K562 (cell line): ENCODE results near the gene SP6. TPM values are rescaled to one million over a fixed set of nuclear protein-coding genes. Genes with fewer than 3 reads are reported as not detected.

ENCODE experiments used
- IRF1 ChIP-seq: sonication (generic); formaldehyde crosslinking; IDR thresholded peaks from 2 replicates; pipeline ENCODE4 v1.8.0; 2022; ENCODE audit warnings: missing genetic modification reagents, mild to moderate bottlenecking, borderline replicate concordance
- MCM7 ChIP-seq, 2 experiments: fragments of 450-650 bp; IDR thresholded peaks; 2 replicates each; pipeline ENCODE4 v1.6.1; 2016 to 2018
- MTF1 ChIP-seq: fragments of 250-450 bp; sonication (Bioruptor Pico); IDR thresholded peaks from 2 replicates; pipeline ENCODE4 v1.9.0; 2021; ENCODE audit warnings: moderate library complexity, mild to moderate bottlenecking, inconsistent platforms, borderline replicate concordance
- NFATC3 ChIP-seq: fragments of 450-650 bp; IDR thresholded peaks from 2 replicates; pipeline ENCODE4 v1.6.1; 2017; ENCODE audit warnings: mild to moderate bottlenecking
- NR0B1 ChIP-seq: fragments of 450-650 bp; IDR thresholded peaks from one replicate; pipeline ENCODE4 v1.6.1; 2018; ENCODE audit warnings: mild to moderate bottlenecking, moderate library complexity; ENCODE audit not compliant: partially characterized antibody
- RBM22 ChIP-seq: fragments of 200-400 bp; formaldehyde crosslinking; IDR thresholded peaks from 2 replicates; pipeline ENCODE4 v1.6.1; 2018; ENCODE audit warnings: low read length, low read depth; ENCODE audit not compliant: poor library complexity, severe bottlenecking
- RBM25 ChIP-seq: fragments of 200-400 bp; formaldehyde crosslinking; IDR thresholded peaks from 2 replicates; pipeline ENCODE4 v1.6.1; 2018; ENCODE audit warnings: low read length, low read depth, moderate library complexity; ENCODE audit not compliant: severe bottlenecking
- ZBTB34 ChIP-seq: fragments of 250-450 bp; sonication (Bioruptor Pico); IDR thresholded peaks from 2 replicates; pipeline ENCODE4 v1.8.0; 2021; ENCODE audit warnings: mild to moderate bottlenecking, moderate library complexity
- ZFP30 ChIP-seq: fragments of 250-450 bp; sonication (Bioruptor Pico); IDR thresholded peaks from 2 replicates; pipeline ENCODE4 v1.8.0; 2022; ENCODE audit warnings: moderate library complexity, mild to moderate bottlenecking, inconsistent platforms, borderline replicate concordance
- ZNF407 ChIP-seq: fragments of 450-650 bp; IDR thresholded peaks from 2 replicates; pipeline ENCODE4 v1.6.1; 2016; ENCODE audit warnings: low read depth
- ZNF431 ChIP-seq: sonication (generic); formaldehyde crosslinking; IDR thresholded peaks from 2 replicates; pipeline ENCODE4 v1.8.0; 2022; ENCODE audit warnings: mild to moderate bottlenecking, missing genetic modification reagents
- polyA plus RNA-seq, 8 experiments: library from polyadenylated mRNA; depleted of rRNA in 4 of 8; stranded (reverse) in 5 of 8; unstranded in 3 of 8; fragments of >200 nt; fragmentation: Nextera tagmentation in 2 of 8; fragmentation: Illumina TruSeq in 1 of 8; extraction: Ambion mirVana in 2 of 8; extraction: Trizol in 1 of 8; gene quantifications; 2 replicates each; pipeline versions ENCODE4 v1.2.1 to v1.2.3, GENCODE V29; 2011 to 2014; ENCODE audit warnings: inconsistent platforms in 1 of 8, missing spikeins in 1 of 8
- total RNA-seq, 7 experiments: library from RNA; depleted of rRNA in 6 of 7; stranded (reverse); fragments of >200 nt in 6 of 7; fragmentation: Illumina TruSeq in 2 of 7; extraction: Trizol in 2 of 7; gene quantifications; 2 replicates each; pipeline versions ENCODE4 v1.2.1 to v1.2.3, GENCODE V29; 2011 to 2021; ENCODE audit warnings: low replicate concordance in 1 of 7

SP6 gene
- total and polyA plus RNA-seq, 9 of the 15 experiments (the other 6 are each of a cell fraction or from before 2014, with no cell fraction given), result 0.11 to 7.9 (median 2.2) TPM

- TF ChIP-seq IRF1 (CRISPR knock-in tag) (no peak), MCM7 (IDR thresholded peaks at IDR 0.05) (no peak), ZFP30 (CRISPR knock-in tag) (no peak), ZNF431 (CRISPR knock-in tag) (no peak), NFATC3 (no peak), RBM22 (no peak), NR0B1 (no peak), ZBTB34 (CRISPR knock-in tag) (no peak), RBM25 (peak; percentile 100), ZNF407 (no peak), MTF1 (CRISPR knock-in tag) (no peak)
These were observed 45.1 kb upstream of the SP6 start, which contains the start of gene SP2 (continued) for GRCh38 chr17:47895856-47896671.
